B cell (primary cell): ENCODE results near the gene GMFB.

Experiments
- CTCF ChIP-seq: fragments of 200-600 bp; IDR thresholded peaks from one replicate; pipeline ENCODE4 v1.8.0; 2022; ENCODE audit warnings: antibody characterized with exemption, mild to moderate bottlenecking
- EZH2 ChIP-seq: IDR thresholded peaks from 2 replicates; pipeline ENCODE4 v1.6.1; 2012; ENCODE audit warnings: borderline replicate concordance, low read depth, mild to moderate bottlenecking, moderate library complexity, low read length; ENCODE audit not compliant: insufficient read depth, poor library complexity, severe bottlenecking

- TF ChIP-seq CTCF, result no peak
- no peak for TF ChIP-seq EZH2
Measured at GRCh38 chr14:54465654-54466053, 23.1 kb downstream of the GMFB start.
